ENCODE results near the gene ZBTB26.

DNA sequence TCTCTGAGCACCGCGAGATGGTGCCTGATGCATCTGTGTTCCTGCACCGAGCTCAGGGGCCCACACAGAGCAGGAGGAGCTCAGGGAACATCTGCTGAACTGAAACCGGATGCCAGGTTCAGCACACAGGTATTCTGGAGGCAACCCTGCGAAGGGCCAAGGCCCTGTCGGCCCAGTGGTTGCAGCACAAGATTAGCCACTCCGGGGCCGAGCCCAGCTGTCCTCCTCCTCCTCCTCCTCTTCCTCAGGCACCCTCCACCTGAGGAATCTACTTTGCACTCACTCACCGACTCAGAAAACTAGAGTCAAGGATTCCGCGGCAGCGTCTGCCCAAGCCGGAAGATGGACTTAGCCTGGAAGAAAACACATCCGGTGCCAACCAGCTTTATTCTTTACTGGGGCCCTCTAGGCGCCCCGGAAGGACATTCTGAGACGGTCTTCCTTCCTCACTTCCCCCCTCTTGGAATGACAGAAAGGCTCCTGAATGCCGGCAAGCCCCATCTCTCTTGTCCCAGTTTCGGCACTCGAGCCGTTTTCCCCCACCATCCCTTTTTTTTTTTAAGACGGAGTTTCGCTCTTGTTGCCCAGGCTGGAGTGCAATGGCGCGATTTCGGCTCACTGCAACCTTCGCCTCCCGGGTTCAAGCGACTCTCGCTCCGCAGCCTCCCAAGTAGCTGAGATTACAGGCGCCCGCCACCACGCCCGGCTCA is 18.2 kb downstream of the ZBTB26 start, which contains the start of gene ZBTB6:
- no peak for TF ChIP-seq POLR2A (IDR thresholded peaks at IDR 0.05)
- TF ChIP-seq CTCF (IDR thresholded peaks at IDR 0.05): no peak
